HepG2 (cell line): ENCODE results near the gene FAM167B. TPM values are rescaled to one million over a fixed set of nuclear protein-coding genes. Genes with fewer than 3 reads are reported as not detected.

Experiments used
- ATAC-seq: fragments of 200-7000 bp; cut with Tn5 transposase; 3 replicates; pipeline ENCODE4 v1.9.1; 2020; ENCODE audit warnings: mild to moderate bottlenecking, moderate library complexity
- BruUV-seq: library from RNA; stranded (reverse); fragments of 400-500 nt; replicated peaks from 2 replicates; lab custom pipeline; 2021; lab: Mats Ljungman, UMichigan
- CTCF ChIA-PET: fragments of 300-600 bp; formaldehyde crosslinking; extraction: SDS; loops from one replicate; lab custom pipeline; 2021; ENCODE audit warnings: low total read pairs, inconsistent platforms, low intra/inter-chr PET ratio; lab: Yijun Ruan, JAX
- POLR2A ChIA-PET: fragments of 350-600 bp; sonication (Branson Sonifier 250); formaldehyde crosslinking; loops from one replicate; lab custom pipeline; 2020; ENCODE audit warnings: antibody characterized with exemption, inconsistent platforms; lab: Yijun Ruan, JAX
- DNase-seq: peaks from one replicate; pipeline ENCODE4 v3.0.0-alpha.2; 2015; ENCODE audit warnings: low spot score
- FAIRE-seq: peaks from 3 replicates; lab custom pipeline; 2011; peaks lifted over from hg19 to GRCh38; lab: Jason Lieb, UNC
- H2AFZ ChIP-seq: one replicate; pipeline ENCODE4 v1.6.1; 2011; ENCODE audit warnings: low read length, inconsistent platforms
- H3K27ac ChIP-seq: fragments of 300-600 bp; 3 replicates; pipeline ENCODE4 v1.8.0; 2011; ENCODE audit warnings: mixed run types, mild to moderate bottlenecking, mixed read lengths, low read length, inconsistent platforms; ENCODE audit not compliant: insufficient read depth; ENCODE audit errors: extremely low read length
- H3K27me3 ChIP-seq, 2 experiments: fragments of 200-600 bp in 1 of 2; 2 replicates in 1 of 2; 3 replicates in 1 of 2; pipeline versions ENCODE4 v1.6.0 to v1.8.0; 2011; ENCODE audit warnings: low read length in 2 of 2, mild to moderate bottlenecking in 2 of 2, moderate library complexity in 2 of 2, inconsistent platforms in 1 of 2; ENCODE audit not compliant: insufficient read depth in 2 of 2, control insufficient read depth in 1 of 2
- H3K36me3 ChIP-seq, 2 experiments: fragments of 200-600 bp in 1 of 2; replicated peaks in 1 of 2; 2 replicates in 1 of 2; 3 replicates in 1 of 2; pipeline versions ENCODE4 v1.5.1 to v1.8.0; 2011; ENCODE audit warnings: low read length in 2 of 2, inconsistent platforms in 1 of 2; ENCODE audit not compliant: insufficient read depth in 2 of 2, control insufficient read depth in 1 of 2
- H3K4me1 ChIP-seq: 2 replicates; pipeline ENCODE4 v1.5.1; 2012; ENCODE audit warnings: low read length, inconsistent platforms; ENCODE audit not compliant: insufficient read depth
- H3K4me2 ChIP-seq: 2 replicates; pipeline ENCODE4 v1.6.0; 2011; ENCODE audit warnings: low read depth, low read length, inconsistent platforms
- H3K4me3 ChIP-seq, 3 experiments: fragments of 200-600 bp in 1 of 3; sonication (generic), shearing (Covaris generic) in 1 of 3; replicated peaks in 1 of 3; 2 replicates each; pipeline ENCODE4 v1.5.1; 2011 to 2016; ENCODE audit warnings: low read length in 3 of 3, inconsistent platforms in 2 of 3, low read depth in 2 of 3, mild to moderate bottlenecking in 2 of 3, control low read depth in 1 of 3, mixed read lengths in 1 of 3; ENCODE audit not compliant: insufficient read depth in 1 of 3
- H3K79me2 ChIP-seq: one replicate; pipeline ENCODE4 v1.6.1; 2011; ENCODE audit warnings: low read length, inconsistent platforms; ENCODE audit not compliant: insufficient read depth
- H3K9ac ChIP-seq: 2 replicates; pipeline ENCODE4 v1.6.0; 2011; ENCODE audit warnings: mild to moderate bottlenecking, low read depth, low read length, inconsistent platforms; ENCODE audit not compliant: insufficient read depth
- H3K9me3 ChIP-seq: 2 replicates; pipeline ENCODE4 v1.5.1; 2012; ENCODE audit warnings: mild to moderate bottlenecking, low read length
- H4K20me1 ChIP-seq: 2 replicates; pipeline ENCODE4 v1.6.0; 2011; ENCODE audit warnings: inconsistent platforms, mild to moderate bottlenecking, low read length, moderate library complexity; ENCODE audit not compliant: insufficient read depth
- AGO2 ChIP-seq: fragments of 200-400 bp; formaldehyde crosslinking; optimal IDR thresholded peaks from 2 replicates; pipeline ENCODE3; 2017; ENCODE audit warnings: mild to moderate bottlenecking, low read depth, low read length, moderate library complexity
- POLR2A ChIP-seq, 2 experiments: IDR thresholded peaks; 2 replicates each; pipeline ENCODE4 v1.6.1; 2011; ENCODE audit warnings: low read depth in 2 of 2, low read length in 2 of 2, mild to moderate bottlenecking in 1 of 2, moderate library complexity in 1 of 2; ENCODE audit not compliant: insufficient read depth in 1 of 2
- POLR2G ChIP-seq: fragments of 200-400 bp; formaldehyde crosslinking; IDR thresholded peaks from 2 replicates; pipeline ENCODE4 v1.6.1; 2018; ENCODE audit warnings: mild to moderate bottlenecking, low read depth, low read length, moderate library complexity
- SMYD3 ChIP-seq: sonication (generic); formaldehyde crosslinking; IDR thresholded peaks from 2 replicates; pipeline ENCODE4 v1.8.1; 2023; ENCODE audit warnings: mild to moderate bottlenecking, missing genetic modification reagents
- ZBTB7B ChIP-seq: sonication (generic); formaldehyde crosslinking; IDR thresholded peaks from 2 replicates; pipeline ENCODE4 v1.4.0; 2020; ENCODE audit warnings: missing genetic modification reagents
- ZNF232 ChIP-seq: sonication (generic); formaldehyde crosslinking; IDR thresholded peaks from 2 replicates; pipeline ENCODE4 v1.4.0; 2020; ENCODE audit warnings: missing genetic modification reagents, borderline replicate concordance
- WGBS: methylation state at CpG from one replicate; pipeline ENCODE4 v1.1.6; 2017; ENCODE audit warnings: low lambda C conversion rate; 5-methylcytosine and 5-hydroxymethylcytosine counted together
- in situ Hi-C: cut with HindIII; loops from 2 replicates; pipeline ENCODE4 v1.10.0; 2017; ENCODE audit warnings: low pct_unique_long_range_greater_than_20kb; ENCODE audit not compliant: extremely low pct_ligation_motif_present
- intact Hi-C: fragments of 100-400 bp; cut with micrococcal nuclease; formaldehyde crosslinking; loops from one replicate; pipeline ENCODE4 v1.10.0; 2022; ENCODE audit not compliant: unreplicated experiment
- polyA plus RNA-seq, 8 experiments: library from polyadenylated mRNA; depleted of rRNA in 3 of 8; stranded (reverse) in 7 of 8; unstranded in 1 of 8; fragments of >200 nt; fragmentation: Illumina TruSeq in 4 of 8; extraction: Trizol in 4 of 8; gene quantifications; 2 replicates each; pipeline versions ENCODE4 v1.2.1 to v1.2.3, GENCODE V29; 2011 to 2016; ENCODE audit warnings: low read depth in 4 of 8, missing spikeins in 1 of 8, mixed read lengths in 1 of 8; ENCODE audit not compliant: insufficient read depth in 1 of 8
- total RNA-seq, 5 experiments: library from RNA; depleted of rRNA; stranded (reverse); fragments of >200 nt; fragmentation: Illumina TruSeq; extraction: Trizol; gene quantifications; 2 replicates each; pipeline ENCODE4 v1.2.3, GENCODE V29; 2016; ENCODE audit warnings: low read depth in 1 of 5
- TF ChIP-seq, protein P1 (sequence below): sonication (generic); formaldehyde crosslinking; IDR thresholded peaks from 2 replicates; pipeline ENCODE4 v1.4.0; 2020; ENCODE audit warnings: missing genetic modification reagents
- TF ChIP-seq, protein P2 (sequence below): sonication (generic); formaldehyde crosslinking; IDR thresholded peaks from 2 replicates; pipeline ENCODE4 v1.5.0; 2020; ENCODE audit warnings: mild to moderate bottlenecking, missing genetic modification reagents, borderline replicate concordance

FAM167B gene
- total and polyA plus RNA-seq, 2 of the 13 experiments (the other 11 are each of a cell fraction or from before 2014, with no cell fraction given): 0.15 to 0.70 TPM

DNA sequence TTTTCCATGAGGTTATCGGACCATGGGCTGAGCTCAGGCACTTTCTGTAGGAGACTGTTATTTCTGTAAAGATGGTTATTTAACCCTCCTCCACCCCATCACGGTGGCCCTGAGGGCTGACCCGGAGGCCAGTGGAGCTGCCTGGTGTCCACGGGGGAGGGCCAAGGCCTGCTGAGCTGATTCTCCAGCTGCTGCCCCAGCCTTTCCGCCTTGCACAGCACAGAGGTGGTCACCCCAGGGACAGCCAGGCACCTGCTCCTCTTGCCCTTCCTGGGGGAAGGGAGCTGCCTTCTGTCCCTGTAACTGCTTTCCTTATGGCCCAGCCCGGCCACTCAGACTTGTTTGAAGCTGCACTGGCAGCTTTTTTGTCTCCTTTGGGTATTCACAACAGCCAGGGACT, 49.2 kb upstream of the FAM167B start:
- in situ Hi-C loops (no loop called here), intact Hi-C loops (no loop called here)
- H3K4me3 ChIP-seq: no peak overlapping the region
- WGBS: 92% methylated on average over 6 of the region's 6 CpGs
- H3K9me3 ChIP-seq: no peaks in the 10 kb centered on the region
- DNase-seq: no peak
- no peak for ATAC-seq
- no peaks in the 10 kb centered on the region for H4K20me1 ChIP-seq
- no peaks in the 10 kb centered on the region for H3K79me2 ChIP-seq
- FAIRE-seq: no peak
- H3K9ac ChIP-seq: no peak overlapping the region
- peaks cover 28 to 44% of the 10 kb centered on the region in 2 experiments for H3K36me3 ChIP-seq
- POLR2A ChIA-PET: interaction anchor here (0.7 to 4.8 kb wide), 7 partner anchors 8 to 90 kb away, joined by 3 to 38 read pairs (median 3); partner anchors contain the start of genes IQCC, KPNA6 and TXLNA
- peaks cover 20% of the 10 kb centered on the region for H3K4me1 ChIP-seq
- H3K4me2 ChIP-seq: no peak overlapping the region
- no peak overlapping the region for H2AFZ ChIP-seq
- no TSS peak for BruUV-seq
- TF ChIP-seq, protein P1, sequence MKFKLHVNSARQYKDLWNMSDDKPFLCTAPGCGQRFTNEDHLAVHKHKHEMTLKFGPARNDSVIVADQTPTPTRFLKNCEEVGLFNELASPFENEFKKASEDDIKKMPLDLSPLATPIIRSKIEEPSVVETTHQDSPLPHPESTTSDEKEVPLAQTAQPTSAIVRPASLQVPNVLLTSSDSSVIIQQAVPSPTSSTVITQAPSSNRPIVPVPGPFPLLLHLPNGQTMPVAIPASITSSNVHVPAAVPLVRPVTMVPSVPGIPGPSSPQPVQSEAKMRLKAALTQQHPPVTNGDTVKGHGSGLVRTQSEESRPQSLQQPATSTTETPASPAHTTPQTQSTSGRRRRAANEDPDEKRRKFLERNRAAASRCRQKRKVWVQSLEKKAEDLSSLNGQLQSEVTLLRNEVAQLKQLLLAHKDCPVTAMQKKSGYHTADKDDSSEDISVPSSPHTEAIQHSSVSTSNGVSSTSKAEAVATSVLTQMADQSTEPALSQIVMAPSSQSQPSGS (CRISPR knock-in tag): no peak
- TF ChIP-seq ZBTB7B (CRISPR knock-in tag) (no peak), AGO2 (peak; percentile 21)
- H3K27ac ChIP-seq: no peak overlapping the region
- CTCF ChIA-PET: no interaction called here
- no peaks in the 10 kb centered on the region for H3K27me3 ChIP-seq

DNA sequence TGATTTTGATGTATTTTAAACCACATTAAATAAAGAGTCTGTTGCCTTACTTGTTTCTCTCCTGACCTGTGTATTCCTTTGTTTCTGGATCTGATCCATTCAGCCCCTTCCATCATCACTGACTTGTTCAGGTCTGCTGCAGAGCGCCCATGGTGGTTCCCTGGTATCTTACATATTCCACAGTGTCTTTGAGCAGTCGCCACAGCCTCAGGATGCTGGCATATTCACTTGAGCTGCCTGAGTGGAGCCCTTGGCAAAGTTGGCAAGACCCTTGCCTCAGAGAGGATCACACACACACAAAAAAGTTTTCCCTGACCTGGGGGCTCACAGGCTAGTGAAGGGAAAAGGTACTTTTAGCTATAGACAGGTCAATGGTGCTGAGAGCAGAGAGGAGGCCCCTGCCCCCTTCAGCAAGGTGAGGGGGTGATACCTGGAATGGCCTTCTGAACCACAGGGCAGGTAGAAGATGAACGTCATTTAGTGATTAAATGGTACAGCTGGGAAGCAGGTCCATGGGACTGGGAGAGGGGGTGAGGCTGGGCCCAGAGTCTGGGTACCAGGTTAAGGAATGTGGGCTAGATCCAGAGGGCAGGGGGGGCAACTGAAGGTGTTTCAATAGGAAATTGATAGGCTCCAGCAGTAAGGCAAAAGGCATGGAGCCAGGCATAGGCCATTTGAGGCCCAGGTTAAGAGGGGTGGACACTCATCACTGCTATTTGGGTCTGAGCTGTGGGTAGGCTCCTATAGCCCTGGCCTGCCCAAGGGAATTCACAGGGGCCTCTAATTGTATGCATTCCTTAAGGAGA, 48.6 kb upstream of the FAM167B start:
- intact Hi-C loops: no loop called here
- FAIRE-seq: no peak
- peaks cover 24 to 38% of the 10 kb centered on the region in 2 experiments for H3K36me3 ChIP-seq
- no peak overlapping the region for H3K4me2 ChIP-seq
- in situ Hi-C loops: no loop called here
- no peaks in the 10 kb centered on the region for H3K27me3 ChIP-seq
- DNase-seq: no peak
- H2AFZ ChIP-seq: no peak overlapping the region
- TF ChIP-seq POLR2A (IDR thresholded peaks at IDR 0.05; ENCODE audit: insufficient read depth in 1 of 2, low read depth in 2 of 2, low read length in 2 of 2) (peak; percentile 12 to 17; a peak in 1 of 4 replicates), POLR2G (peak; percentile 63; the same call in 1 of the 2 replicates), SMYD3 (CRISPR knock-in tag) (no peak), ZNF232 (CRISPR knock-in tag) (no peak)
- TF ChIP-seq, protein P2, sequence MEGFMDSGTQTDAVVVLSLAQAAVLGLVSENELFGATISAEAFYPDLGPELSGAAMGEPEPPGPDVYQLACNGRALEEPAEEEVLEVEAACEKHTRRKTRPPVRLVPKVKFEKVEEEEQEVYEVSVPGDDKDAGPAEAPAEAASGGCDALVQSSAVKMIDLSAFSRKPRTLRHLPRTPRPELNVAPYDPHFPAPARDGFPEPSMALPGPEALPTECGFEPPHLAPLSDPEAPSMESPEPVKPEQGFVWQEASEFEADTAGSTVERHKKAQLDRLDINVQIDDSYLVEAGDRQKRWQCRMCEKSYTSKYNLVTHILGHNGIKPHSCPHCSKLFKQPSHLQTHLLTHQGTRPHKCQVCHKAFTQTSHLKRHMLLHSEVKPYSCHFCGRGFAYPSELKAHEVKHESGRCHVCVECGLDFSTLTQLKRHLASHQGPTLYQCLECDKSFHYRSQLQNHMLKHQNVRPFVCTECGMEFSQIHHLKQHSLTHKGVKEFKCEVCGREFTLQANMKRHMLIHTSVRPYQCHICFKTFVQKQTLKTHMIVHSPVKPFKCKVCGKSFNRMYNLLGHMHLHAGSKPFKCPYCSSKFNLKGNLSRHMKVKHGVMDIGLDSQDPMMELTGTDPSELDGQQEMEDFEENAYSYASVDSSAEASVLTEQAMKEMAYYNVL: 0 out of 2 replicates have a peak, but pooled peaks have one; percentile 23
- H3K27ac ChIP-seq: no peak overlapping the region
- H3K4me1 ChIP-seq: peaks cover 20% of the 10 kb centered on the region
- WGBS: 87% methylated on average over 3 of the region's 3 CpGs
- H4K20me1 ChIP-seq: no peaks in the 10 kb centered on the region
- no peak overlapping the region for H3K9ac ChIP-seq
- CTCF ChIA-PET: no interaction called here
- no peak overlapping the region for H3K4me3 ChIP-seq
- no peaks in the 10 kb centered on the region for H3K9me3 ChIP-seq
- POLR2A ChIA-PET: interaction anchor here (1.9 to 4.8 kb wide), 2 partner anchors 19 to 57 kb away, joined by 5 to 38 read pairs; partner anchors contain the start of gene TXLNA
- H3K79me2 ChIP-seq: no peaks in the 10 kb centered on the region
- ATAC-seq: no peak
- no TSS peak for BruUV-seq
